GM12875 (cell line): Measurements from ENCODE around the gene NLK.

Experiments used
- H3K4me3 ChIP-seq: one replicate; pipeline ENCODE4 v1.5.1; 2011; ENCODE audit warnings: low read depth, low read length, control low read depth
- TF ChIP-seq, protein P1 (sequence below): IDR thresholded peaks from 2 replicates; pipeline ENCODE4 v1.5.1; 2011; ENCODE audit warnings: low read depth, mild to moderate bottlenecking, control low read depth, inconsistent platforms, low read length, moderate library complexity, borderline replicate concordance; ENCODE audit not compliant: insufficient read depth

Gene NLK

GRCh38 chr17:28131599-28131998 lies 89.1 kb downstream of the NLK start:
- H3K4me3 ChIP-seq: no peak overlapping the region
- TF ChIP-seq, protein P1, sequence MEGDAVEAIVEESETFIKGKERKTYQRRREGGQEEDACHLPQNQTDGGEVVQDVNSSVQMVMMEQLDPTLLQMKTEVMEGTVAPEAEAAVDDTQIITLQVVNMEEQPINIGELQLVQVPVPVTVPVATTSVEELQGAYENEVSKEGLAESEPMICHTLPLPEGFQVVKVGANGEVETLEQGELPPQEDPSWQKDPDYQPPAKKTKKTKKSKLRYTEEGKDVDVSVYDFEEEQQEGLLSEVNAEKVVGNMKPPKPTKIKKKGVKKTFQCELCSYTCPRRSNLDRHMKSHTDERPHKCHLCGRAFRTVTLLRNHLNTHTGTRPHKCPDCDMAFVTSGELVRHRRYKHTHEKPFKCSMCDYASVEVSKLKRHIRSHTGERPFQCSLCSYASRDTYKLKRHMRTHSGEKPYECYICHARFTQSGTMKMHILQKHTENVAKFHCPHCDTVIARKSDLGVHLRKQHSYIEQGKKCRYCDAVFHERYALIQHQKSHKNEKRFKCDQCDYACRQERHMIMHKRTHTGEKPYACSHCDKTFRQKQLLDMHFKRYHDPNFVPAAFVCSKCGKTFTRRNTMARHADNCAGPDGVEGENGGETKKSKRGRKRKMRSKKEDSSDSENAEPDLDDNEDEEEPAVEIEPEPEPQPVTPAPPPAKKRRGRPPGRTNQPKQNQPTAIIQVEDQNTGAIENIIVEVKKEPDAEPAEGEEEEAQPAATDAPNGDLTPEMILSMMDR: no peak

DNA sequence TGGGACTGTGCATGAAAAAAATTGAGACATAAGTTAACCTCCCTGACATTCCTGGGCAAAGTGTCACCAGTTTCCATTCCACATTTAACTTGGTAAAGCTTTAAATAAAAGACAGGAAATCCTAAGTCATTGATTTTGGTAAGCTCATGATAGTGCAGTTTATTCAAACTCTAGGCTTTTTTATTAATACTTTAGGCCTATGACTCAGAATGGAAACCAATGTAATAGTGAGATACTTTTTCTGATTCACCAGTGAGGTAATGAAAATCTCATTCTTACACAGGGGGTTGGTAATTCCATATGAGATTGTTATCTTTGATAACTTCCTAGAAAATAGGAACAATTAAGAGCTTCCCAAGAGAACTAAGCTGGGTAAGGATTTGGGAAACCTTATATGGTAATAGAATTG lies 91.1 kb downstream of the NLK start:
- TF ChIP-seq, protein P1: no peak
- no peak overlapping the region for H3K4me3 ChIP-seq

DNA sequence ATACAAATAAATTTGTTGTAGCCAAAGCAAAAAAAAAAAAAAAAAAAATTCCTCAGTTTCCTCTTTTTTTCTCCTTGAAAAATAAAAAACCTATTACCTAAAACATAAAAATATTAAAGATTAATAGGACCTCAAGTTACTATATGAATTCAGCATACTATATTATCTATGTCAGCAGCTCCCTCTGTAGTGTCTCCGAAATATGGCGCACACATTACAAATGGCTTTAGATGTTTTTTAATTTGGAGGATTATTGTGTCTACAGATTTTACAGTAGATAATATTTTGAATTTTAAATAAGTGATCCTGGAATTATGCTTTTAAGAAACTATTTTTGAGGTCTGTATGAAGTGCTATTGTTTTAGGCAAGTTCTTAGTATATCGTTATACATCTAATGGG lies 94.4 kb downstream of the NLK start:
- TF ChIP-seq, protein P1: no peak
- H3K4me3 ChIP-seq: no peak overlapping the region

- H3K4me3 ChIP-seq: no peak overlapping the region
- TF ChIP-seq, protein P1: no peak
Observed at GRCh38 chr17:28139822-28140221, 97.3 kb downstream of the NLK start.

DNA sequence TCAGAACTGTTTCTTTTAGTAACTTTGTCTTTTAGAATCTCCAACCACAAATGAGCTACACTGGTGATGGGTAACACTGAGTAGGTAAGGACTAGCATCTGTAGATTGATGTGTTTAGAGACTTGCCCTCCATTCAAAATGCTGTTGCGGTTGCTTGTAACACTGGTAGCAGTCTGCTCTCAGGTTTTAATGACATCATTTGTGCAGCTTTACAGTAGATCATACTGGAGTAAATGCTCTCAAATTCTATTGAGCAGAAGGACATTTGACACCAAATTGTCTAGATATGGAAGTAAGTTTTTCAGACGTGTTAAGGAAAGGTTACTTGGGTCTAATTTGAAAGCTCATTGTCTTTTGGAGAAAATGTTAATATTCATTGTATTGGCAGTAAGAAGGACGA lies 98.8 kb downstream of the NLK start:
- TF ChIP-seq, protein P1: no peak
- H3K4me3 ChIP-seq: no peak overlapping the region

GRCh38 chr17:28141773-28142172 lies 99.3 kb downstream of the NLK start:
- TF ChIP-seq, protein P1: no peak
- H3K4me3 ChIP-seq: no peak overlapping the region

GRCh38 chr17:28142305-28142704 lies 99.8 kb downstream of the NLK start:
- no peak overlapping the region for H3K4me3 ChIP-seq
- TF ChIP-seq, protein P1: no peak
